Bronchial smooth muscle cell (primary cell): ENCODE data around the gene GNG13. TPM values are rescaled to one million over a fixed set of nuclear protein-coding genes. Genes with fewer than 3 reads are reported as not detected.

Experiments used
- total RNA-seq: library from RNA; depleted of rRNA; stranded (reverse); fragments of >200 nt; gene quantifications from 2 replicates; pipeline ENCODE4 v1.2.1, GENCODE V29; 2014

GNG13 gene
- not detected in 2 replicates for total RNA-seq

GRCh38 chr16:799948-800833 is at the start of gene GNG13:
GNG13 (minus strand) TSS chr16:800734; CDS start chr16:799077, 1,657 bp downstream.

GRCh38 chr16:788399-789126 is 12.0 kb downstream of the GNG13 start, which contains the start of gene CHTF18:
CHTF18 (plus strand) TSS chr16:788620; CDS start chr16:788685, 65 bp downstream.

GRCh38 chr16:787978-788398 is 12.5 kb downstream of the GNG13 start, which contains the start of gene RPUSD1:
RPUSD1 (minus strand) TSS chr16:788381; CDS start chr16:787737, 644 bp downstream.

GRCh38 chr16:760545-761343 is 39.8 kb downstream of the GNG13 start, which contains the start of gene MSLN:
MSLN (plus strand) TSS chr16:760734; CDS start chr16:762681, 1,947 bp downstream.

Other genes starting within 250 kb of the GNG13 start
- not detected in 2 replicates for gene PRR35, start 240.3 kb downstream of the GNG13 start, total RNA-seq
- 1.1 and 4.7 TPM in 2 replicates for gene NHLRC4, start 233.7 kb downstream of the GNG13 start, total RNA-seq
- gene PIGQ, start 230.8 kb downstream of the GNG13 start, total RNA-seq: 16.7 and 23.0 TPM in 2 replicates
- gene RAB40C, start 210.7 kb downstream of the GNG13 start, total RNA-seq: 6.5 and 8.2 TPM in 2 replicates
- 0.09 and 0.32 TPM in 2 replicates for gene WFIKKN1, start 169.7 kb downstream of the GNG13 start, total RNA-seq
- 66.9 and 80.2 TPM in 2 replicates for gene METTL26, start 164.4 kb downstream of the GNG13 start, total RNA-seq
- 9.0 and 12.9 TPM in 2 replicates for gene MCRIP2, start 158.9 kb downstream of the GNG13 start, total RNA-seq
- gene WDR90, start 151.4 kb downstream of the GNG13 start, total RNA-seq: 8.5 TPM in 2 replicates
- 30.1 and 32.0 TPM in 2 replicates for gene RHOT2, start 132.6 kb downstream of the GNG13 start, total RNA-seq
- gene RHBDL1, start 125.1 kb downstream of the GNG13 start, total RNA-seq: 3.9 and 5.0 TPM in 2 replicates
- gene STUB1, start 120.3 kb downstream of the GNG13 start, total RNA-seq: 187 and 202 TPM in 2 replicates
- 18.1 and 22.9 TPM in 2 replicates for gene JMJD8, start 116.4 kb downstream of the GNG13 start, total RNA-seq
- 3.8 and 5.2 TPM in 2 replicates for gene WDR24, start 110.3 kb downstream of the GNG13 start, total RNA-seq
- under 0.01 and 0.09 TPM in 2 replicates for gene FBXL16, start 94.9 kb downstream of the GNG13 start, total RNA-seq
- gene METRN, start 85.6 kb downstream of the GNG13 start, total RNA-seq: 67.3 and 101 TPM in 2 replicates
- gene ANTKMT, start 79.6 kb downstream of the GNG13 start, total RNA-seq: 12.5 and 23.6 TPM in 2 replicates
- 0.34 and 2.0 TPM in 2 replicates for gene CCDC78, start 74.3 kb downstream of the GNG13 start, total RNA-seq
- 9.7 and 15.1 TPM in 2 replicates for gene HAGHL, start 73.6 kb downstream of the GNG13 start, total RNA-seq
- gene CIAO3, start 59.7 kb downstream of the GNG13 start, total RNA-seq: 24.3 and 32.0 TPM in 2 replicates
- gene MSLN, start 40.0 kb downstream of the GNG13 start, total RNA-seq: not detected in 2 replicates
- gene RPUSD1, start 12.4 kb downstream of the GNG13 start, total RNA-seq: 15.3 and 15.8 TPM in 2 replicates
- gene CHTF18, start 12.1 kb downstream of the GNG13 start, total RNA-seq: 1.7 and 3.0 TPM in 2 replicates
- 13.4 and 14.3 TPM in 2 replicates for gene LMF1, start 170.2 kb upstream of the GNG13 start, total RNA-seq
- gene SOX8, start 181.0 kb upstream of the GNG13 start, total RNA-seq: 0.16 and 0.17 TPM in 2 replicates